Measurements from ENCODE around the gene ELFN2.
"Not testable (repeated sequence)": the region's sequence is repeated elsewhere in the genome, so short reads cannot be mapped to it uniquely, and the experiment has no call there.

DNA sequence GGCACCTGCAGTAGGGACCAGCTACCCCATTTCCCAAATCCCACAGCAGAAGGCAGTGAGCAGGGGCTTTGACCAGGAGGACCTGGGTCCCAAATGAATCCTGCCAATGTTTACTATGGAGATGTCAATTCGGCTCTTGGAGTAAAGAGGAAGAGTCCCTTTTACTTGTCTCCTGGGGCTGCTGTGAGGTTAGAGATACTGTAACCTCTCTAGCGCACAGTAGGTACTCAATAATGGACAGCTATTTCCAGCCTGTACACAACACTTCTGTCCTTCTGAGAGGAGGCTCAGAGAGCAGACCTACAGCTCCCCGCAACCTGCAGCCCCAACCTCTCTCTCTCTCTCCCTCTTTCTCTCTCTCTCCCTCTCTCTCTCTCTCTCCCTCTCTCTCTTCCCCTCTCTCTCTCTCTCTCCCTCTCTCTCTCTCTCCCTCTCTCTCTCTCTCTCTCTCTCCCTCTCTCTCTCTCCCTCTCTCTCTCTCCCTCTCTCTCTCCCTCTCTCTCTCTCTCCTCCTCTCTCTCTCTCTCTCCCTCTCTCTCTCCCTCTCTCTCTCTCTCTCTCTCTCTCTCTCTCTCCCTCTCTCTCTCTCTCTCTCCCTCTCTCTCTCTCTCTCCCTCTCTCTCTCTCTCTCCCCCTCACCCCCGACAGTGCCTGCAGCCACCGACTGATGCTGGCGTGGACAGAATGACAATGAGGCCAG, 98.6 kb downstream of the ELFN2 start:
- not testable (repeated sequence) for TF ChIP-seq TARDBP (IDR thresholded peaks at IDR 0.05); SP1 (IDR thresholded peaks at IDR 0.05); ZNF384 (IDR thresholded peaks at IDR 0.05); BHLHE40 (IDR thresholded peaks at IDR 0.05; ENCODE audit: borderline replicate concordance); FOXM1 (IDR thresholded peaks at IDR 0.05; ENCODE audit: borderline replicate concordance)
